HG03571 (cell line): ENCODE results near the gene TRABD.

Source experiments
- ATAC-seq: cut with Tn5 transposase; IDR thresholded peaks from one replicate; pipeline ENCODE4 v1.9.1; 2021; ENCODE audit not compliant: unreplicated experiment

The TRABD gene

DNA sequence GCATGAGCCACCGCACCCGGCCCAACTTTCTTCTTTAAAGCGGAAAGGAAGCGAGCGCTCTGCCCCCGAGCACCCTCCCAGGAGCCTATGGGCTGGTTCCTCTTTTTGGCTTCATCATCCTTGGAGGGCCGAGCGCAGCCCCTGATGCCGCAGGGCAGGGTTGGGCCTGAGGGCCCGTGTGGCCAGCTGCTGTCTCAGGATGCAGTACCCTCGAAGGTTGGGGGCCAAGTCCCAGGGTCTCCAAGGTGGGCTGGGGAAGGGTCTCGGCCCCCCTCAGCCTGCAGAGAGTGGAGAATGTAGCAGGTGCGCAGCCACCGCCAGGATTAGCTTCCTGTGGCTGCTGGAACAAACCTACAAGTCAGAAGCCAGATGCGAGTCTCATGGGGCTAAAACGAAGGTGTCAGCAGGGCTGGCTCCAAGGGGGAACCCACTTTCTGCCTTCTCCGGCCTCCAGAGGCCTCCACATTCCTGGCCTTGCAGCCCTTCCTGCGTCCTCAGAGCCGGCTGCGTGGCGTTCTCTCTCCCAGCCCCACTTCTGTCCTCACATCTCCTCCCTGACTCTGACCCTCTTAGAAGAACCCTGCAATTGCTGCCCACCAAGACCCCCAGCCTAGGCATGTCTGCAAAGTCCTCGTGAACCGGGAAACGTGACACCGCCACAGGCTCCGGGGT, 12.3 kb upstream of the TRABD start:
- no peak for ATAC-seq

DNA sequence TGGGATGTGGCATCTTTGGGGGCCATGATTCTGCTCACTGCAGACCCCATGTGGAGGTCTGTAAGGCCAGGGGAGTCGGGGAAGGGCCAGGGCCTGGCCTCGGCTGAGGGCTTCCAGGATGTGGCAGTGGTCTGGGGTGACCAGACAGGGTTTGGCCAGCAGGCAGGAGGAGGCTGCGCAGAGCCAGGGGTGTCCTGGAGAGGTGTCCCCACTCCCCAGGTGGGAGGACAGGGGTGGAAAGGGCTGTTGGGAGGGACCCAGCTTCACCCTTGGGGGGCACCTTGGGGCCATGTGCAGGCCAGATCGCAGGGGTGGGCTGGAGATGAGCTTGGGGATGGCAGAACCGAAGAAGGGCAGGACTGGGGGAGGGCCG, 11.7 kb upstream of the TRABD start:
- ATAC-seq = no peak

DNA sequence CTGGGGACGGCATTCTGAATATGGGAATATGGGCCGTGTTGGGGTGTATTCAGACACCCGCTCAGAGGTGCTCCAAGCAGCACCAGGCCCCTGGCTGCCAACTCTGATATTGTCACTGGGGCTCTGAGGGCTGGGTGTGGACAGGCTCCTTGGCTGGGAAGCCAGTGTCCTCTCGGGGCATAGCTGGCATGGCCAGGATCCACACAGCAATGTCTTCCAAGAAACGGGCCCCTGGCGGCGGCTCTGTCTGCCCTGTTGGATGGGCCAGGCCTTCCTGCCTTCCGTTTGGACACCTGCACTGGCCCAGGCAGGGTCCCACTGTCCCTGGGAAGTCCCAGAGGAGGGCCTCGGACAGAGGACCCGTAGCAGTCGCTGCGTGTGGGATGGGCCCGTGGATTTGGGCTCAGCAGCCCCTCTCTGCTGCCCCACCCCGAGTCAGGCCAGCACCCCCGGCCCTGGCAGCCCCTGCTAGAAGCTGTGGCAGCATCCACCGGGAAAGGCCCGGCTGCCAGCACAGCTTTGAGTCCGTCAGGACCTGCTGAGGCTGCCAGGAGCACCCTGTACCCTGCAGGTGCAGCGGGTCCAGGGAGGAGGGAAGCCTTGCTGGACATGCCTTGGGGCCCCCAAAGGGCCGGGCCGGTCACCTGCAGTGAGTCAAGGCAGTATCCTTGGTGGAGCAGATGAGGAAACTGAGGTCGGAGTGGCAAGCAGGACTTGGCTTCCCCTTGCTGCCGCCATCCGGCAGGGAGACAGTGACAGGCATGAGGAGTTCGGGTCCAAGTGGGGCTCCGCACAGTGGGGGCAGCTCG, 11.1 kb upstream of the TRABD start:
- no peak for ATAC-seq

DNA sequence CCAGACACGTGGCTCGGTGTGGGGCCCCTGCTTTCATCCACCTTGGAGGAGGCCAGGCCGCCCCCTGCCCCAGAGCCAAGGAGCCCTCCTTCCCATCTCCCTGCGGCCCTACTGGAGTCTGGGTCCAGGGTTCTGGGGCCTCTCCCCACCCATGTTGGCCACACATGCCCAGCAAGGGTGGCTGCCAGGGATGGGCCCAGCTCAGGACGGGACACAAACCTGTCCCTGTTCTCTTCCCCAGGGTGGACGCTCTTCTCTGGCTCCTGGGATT, 10.6 kb upstream of the TRABD start:
- no peak for ATAC-seq

DNA sequence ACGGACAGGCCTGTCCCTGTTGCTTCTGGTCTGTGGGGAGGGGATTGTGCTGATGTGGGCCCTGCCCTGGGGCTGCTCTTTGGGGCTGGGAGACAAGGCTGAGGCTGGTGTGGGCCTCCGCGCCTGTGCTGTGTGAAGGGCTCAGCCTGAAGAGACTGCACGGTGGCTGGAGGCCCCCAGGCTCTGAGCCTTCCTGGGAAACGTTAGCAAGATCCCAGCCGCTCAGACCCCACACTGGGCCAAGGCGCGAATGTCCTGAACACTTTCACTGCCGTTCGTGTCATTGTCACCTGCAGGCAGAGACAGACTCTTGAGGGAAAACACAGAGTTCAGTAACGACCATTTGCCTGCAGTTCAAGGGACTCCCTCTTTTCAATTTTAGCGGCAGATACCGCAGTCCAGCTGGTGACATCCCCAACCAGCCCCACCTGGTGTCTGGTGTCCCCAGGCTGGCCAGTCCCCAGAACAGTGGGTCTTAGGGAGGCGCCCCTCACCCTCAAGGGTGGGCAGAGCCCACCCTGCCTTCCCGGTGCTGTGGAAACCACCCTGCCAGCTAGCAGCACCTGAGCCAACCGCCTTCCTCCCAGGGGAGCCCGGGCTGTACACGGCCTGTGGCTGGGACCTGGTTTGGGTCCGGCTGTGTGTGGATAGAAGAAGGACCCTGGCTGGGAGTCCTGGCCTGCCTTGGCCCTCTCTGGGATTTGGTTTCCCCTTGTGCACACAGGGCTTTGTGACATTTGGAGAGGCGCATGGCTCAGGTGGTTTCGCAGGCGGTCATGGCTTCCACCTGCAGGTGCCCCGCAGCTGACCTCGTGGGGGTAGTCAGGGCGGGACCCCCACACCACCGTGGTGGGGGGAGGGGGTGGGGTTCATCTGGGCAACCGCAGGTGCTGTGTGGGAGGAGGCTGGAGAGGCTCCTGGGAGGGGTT, 9.5 kb upstream of the TRABD start:
- no peak for ATAC-seq

DNA sequence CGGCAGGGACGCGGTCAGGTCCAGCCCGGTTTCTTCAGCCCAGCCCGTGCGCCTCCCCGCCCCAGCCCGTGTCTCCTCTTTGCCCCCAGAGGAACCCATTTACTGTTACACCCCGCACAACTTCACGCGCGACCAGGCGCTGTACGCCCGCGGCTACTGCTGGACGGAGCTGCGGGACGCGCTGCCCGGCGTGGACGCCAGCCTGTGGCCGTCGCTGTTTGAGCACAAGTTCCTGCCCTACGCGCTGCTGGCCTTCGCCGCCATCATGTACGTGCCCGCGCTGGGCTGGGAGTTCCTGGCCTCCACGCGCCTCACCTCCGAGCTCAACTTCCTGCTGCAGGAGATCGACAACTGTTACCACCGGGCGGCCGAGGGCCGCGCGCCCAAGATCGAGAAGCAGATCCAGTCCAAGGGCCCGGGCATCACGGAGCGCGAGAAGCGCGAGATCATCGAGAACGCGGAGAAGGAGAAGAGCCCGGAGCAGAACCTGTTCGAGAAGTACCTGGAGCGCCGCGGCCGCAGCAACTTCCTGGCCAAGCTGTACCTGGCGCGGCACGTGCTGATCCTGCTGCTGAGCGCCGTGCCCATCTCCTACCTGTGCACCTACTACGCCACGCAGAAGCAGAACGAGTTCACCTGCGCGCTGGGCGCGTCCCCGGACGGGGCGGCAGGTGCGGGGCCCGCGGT, 8.7 kb upstream of the TRABD start:
- ATAC-seq = no peak

DNA sequence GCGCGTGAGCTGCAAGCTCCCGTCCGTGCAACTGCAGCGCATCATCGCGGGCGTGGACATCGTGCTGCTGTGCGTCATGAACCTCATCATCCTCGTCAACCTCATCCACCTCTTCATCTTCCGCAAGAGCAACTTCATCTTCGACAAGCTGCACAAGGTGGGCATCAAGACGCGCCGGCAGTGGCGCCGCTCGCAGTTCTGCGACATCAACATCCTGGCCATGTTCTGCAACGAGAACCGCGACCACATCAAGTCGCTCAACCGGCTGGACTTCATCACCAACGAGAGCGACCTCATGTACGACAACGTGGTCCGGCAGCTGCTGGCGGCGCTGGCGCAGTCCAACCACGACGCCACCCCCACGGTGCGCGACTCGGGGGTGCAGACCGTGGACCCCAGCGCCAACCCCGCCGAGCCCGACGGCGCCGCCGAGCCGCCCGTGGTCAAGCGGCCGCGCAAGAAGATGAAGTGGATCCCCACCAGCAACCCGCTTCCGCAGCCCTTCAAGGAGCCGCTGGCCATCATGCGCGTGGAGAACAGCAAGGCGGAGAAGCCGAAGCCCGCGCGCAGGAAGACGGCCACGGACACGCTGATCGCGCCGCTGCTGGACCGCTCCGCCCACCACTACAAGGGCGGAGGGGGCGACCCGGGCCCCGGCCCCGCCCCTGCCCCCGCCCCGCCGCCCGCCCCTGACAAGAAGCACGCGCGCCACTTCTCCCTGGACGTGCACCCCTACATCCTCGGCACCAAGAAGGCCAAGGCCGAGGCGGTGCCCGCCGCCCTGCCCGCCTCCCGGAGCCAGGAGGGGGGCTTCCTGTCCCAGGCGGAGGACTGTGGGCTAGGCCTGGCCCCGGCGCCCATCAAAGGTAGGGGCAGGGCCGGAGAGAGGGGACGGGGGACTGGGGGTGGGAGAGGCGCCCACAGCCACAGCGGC, 7.9 kb upstream of the TRABD start:
- no peak for ATAC-seq

DNA sequence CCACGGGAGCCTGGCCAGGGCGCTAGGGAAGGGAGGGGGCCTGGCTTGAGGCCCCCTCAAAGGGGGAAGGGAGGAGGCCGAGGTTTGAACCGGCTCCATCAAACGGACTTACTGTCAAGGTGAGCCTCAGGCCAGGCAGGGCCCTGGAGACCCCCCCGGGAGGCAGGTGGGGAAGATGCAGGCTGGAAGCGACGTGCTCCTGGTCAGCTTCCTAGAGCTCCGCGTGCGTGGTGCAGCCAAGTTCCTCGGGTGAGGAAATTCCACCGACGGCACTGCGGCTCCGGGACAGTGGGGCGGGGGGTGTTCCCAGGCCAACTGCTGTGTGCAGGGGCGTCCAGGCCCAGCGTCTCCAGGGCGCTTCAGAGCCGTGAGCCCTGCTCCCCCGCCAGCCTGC, 7.2 kb upstream of the TRABD start:
- ATAC-seq = no peak

DNA sequence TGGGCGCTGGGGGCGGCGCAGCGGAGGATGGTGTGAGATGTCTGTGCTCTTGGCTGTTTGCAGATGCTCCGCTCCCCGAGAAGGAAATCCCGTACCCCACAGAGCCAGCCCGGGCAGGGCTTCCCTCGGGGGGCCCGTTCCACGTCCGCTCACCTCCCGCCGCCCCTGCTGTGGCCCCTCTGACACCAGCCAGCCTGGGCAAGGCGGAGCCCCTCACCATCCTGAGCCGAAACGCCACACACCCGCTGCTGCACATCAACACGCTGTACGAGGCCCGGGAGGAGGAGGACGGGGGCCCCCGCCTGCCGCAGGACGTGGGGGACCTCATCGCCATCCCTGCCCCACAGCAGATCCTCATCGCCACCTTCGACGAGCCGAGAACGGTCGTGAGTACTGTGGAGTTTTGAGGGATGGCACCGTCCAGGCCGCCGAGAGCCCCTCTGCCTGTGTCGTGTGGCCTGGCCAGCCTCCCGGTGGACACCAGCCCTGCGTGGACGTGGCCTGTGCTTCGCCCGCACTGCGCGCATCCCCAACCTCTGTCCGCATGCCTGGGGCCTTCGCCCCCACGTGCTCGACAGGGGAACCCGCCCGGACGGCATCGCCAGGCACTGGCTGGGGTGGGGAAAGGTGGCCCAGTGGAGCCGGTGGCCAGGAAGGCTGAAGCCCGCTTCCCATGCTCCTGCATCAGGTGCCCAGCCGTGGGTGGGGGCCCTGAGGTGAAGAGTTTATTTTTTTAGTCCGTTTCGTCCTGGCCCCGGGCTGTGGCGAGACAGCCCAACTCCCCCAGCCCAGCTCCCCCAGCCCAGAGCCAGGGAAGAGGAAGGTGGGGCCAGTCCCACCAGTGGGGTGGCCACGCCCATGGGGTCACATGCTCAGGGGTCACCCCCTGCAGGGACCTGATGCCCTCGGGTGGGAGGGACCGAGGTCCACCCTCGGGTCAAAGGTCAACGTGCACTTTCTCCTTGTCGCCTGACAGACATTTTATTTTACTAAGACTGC, 6.5 kb upstream of the TRABD start:
- no peak for ATAC-seq

DNA sequence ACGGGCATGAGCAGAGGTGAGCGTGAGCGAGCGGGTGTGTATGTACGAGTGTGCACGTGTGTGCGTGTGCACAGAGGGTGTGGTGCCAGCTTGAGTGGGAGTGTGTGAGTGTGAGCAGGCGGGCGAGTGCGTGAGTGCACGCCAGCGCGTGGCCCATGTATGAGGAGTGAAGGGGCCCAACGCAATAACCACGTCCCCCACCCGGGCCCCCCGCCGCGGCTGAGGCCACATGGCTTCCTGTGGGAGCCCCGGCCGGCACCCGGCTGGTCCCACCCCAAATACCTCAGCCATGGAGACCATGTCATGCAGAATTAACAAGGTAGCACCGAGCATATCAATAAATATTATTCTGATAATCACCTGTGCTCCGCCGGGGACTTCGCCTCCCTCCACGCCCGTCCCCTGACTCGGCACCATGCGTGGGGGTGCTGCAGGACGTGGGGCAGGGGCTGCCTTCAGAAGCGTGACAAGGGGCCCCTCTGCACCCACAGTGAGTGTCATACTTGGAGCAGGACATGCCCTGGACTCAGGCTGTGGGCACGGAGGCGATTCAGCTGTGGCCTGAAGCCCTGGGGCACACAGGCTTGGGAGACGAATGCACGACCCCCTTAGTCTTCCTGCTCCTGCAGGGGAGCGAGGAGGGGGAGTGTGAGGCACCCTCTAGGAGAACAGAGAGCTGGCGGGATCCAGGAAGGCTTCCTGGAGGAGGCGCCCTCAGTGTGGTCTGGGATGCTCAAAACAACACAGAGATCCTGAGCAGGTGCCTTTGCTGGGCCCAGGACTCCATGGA, 5.6 kb upstream of the TRABD start:
- ATAC-seq = no peak

DNA sequence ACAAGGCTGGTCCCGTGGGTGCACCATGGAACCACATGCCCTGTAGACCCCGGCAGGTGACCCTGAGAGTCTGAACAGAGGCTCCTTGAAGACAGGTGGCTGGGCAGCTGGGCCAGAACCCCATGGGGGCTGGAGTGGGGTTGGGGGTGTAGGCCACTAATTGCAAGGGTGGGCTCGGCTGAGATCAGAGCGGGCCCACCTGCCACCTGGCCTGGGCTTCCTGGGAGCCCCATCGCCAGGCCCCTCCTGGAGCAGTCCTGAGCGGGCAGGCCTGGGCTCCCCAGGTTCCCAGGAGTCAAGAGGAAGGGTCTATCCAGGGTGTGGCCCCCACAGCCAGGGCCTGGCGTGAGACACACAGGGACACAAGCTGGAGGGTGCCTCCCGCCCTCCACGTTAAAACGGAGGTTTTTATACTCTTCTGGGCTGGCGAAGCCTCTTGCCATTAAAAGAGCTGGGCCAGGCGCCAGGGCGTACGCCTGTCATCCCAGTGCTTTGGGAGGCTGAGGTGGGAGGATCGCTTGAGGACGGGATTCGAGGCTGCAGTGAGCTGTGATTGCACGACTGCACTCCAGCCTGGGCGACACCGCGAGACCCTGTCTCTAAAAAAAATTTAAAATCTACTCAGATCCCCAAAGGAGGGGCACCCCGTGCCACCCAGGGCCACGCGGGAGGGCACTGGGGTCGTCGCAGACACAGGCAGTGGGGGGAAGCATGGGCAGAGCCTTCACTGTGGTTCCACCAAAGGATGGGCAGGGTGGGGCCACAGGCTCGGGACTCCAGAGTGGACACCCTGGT, 4.8 kb upstream of the TRABD start:
- ATAC-seq = no peak

DNA sequence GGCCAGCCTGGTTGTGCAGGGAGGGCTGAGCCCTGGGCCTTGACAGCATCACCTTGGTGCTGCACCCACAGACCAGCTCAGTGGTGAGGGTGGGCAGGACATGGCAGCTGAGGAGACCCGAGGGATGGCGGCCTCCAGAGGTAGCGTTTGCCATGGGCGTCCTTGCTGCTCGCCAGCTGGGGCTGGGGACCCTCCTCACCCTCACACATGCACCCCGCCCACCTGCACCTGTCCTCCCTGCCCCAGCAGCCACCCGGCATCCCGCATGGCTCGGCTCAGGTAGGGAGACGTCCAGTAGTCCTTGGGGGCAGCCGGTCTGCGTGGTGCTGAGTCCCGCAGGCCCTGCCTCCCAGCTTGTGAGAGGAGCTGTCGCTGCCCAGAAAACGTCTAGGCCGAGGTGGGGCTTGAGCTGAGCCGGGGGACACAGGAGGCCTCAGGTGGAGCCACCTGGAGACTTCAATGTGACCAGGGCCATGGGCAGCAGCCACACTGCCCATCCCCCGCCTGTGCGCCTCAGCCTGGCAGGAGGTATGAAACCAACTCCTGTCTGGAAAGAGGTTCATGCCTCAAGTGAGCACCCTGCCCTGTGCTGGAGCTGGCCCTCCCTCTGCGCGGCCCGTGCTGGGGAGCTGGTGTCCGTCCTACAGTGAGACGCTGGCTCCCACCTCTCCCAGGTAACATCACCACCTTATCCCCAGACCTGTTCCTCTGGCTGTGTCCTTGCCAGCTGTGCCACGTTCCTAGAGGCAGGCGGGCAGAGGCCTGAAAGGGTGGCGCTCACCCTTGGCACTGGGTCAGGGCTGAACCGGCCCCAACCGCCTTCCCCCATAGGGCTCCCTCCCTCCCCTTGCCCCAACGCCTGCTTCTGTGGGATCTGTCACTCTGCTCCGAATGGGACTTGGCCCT, 3.3 kb upstream of the TRABD start:
- ATAC-seq = no peak

DNA sequence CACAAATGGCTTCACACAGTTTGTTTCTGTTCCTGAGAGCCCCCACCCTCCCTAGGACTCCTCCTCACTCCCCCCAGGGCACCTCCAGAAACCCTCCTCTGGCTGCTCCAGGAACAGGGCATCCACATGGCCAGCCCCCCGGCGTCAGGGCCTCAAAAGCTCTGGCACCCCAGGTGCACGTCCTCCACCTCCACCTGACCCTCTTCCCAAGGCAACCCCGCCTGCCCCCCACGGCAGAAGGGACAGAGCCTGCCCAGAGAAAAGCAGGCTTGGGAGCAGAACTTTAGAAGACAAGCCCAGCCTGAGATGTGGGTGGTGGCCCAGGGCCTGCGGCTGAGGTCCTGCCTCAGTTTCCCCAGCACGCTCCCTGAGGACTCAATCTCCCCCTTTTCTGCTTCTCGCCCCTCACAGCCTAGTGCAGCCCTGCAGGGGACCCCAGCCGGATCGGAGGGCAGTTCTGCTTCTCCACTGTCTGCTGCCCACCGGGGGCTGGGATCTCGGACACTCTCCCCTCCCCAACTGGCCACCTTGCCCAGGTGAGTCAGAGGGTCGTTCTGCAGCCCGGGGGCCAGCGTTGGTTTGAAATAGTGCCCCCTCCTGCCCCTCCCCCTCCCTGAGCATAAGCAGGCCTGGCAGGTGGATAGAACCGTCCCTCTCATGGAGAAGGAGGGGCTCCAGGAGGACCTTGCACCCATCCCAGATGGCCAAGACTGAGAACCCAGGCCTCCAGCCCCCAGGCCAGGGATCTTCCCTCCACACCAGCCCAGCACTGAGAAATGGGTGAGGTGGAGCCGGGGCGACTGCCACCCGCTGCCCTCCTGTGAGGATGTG, 2.4 kb upstream of the TRABD start:
- no peak for ATAC-seq

DNA sequence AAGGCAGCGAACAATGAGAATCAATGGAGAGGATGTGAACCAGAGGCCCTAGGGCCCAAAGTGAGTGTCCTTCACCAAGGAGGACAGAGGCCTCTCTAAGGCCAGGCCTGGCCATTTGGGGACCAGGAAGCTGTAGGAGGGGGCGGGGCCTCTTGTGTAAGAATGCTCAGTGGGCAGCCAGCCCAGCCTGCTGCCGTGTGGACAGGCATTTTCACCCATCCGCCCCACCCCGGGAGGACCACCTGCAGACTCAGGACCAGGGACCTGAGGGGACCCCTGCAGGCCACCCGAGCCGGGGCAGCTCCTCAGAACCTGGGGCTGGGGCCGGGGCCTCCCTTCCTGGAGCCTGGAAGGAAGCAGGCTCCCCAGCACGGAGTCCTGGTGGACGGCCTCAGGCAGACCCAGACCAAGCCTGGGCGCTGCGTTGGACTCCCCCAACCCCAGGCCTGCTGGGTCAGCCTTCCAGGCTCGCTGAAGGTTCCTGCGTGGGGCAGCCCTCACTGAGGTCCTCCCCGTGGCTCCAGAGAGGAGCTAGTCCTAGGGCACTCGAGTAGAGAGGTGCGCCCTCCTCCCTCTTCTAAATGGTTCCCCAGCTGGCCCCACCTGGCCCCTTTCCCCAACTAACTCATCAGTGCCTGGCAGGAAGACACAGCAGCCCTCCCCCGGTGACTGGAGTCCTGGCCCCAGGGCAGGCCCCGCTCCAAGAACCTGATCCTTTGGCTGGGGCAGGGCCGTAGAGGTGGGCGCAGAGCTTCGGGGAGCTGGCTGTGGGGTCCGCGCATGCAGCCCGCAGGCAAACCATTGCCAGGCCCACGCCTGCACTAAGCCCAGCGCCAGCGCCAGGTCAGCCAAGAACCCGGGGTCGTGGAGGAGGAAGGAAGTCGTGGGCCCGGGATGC, 1.5 kb upstream of the TRABD start:
- no peak for ATAC-seq
